ENCODE measurements around the gene RTF2. TPM values are rescaled to one million over a fixed set of nuclear protein-coding genes. Genes with fewer than 3 reads are reported as not detected.

RTF2 gene
- polyA plus RNA-seq, 2 of the 4 experiments (the other 2 are of a cell fraction): 102 to 115 TPM

GRCh38 chr20:56426926-56427325 lies 41.5 kb upstream of the RTF2 start:
- ChIA-PET POLR2A (no interaction called here), CTCF (no interaction called here)
- TF ChIP-seq POLR2A (IDR thresholded peaks at IDR 0.05; ENCODE audit: low read length) (no peak), ATOH8 (CRISPR knock-in tag; IDR thresholded peaks at IDR 0.05; ENCODE audit: low read depth) (no peak), EP300 (IDR thresholded peaks at IDR 0.05) (no peak), JUN (IDR thresholded peaks at IDR 0.05) (no peak), KDM5A (IDR thresholded peaks at IDR 0.05) (no peak), ZNF302 (CRISPR knock-in tag; IDR thresholded peaks at IDR 0.05) (no peak), NPAS2 (CRISPR knock-in tag; IDR thresholded peaks at IDR 0.05; ENCODE audit: borderline replicate concordance) (no peak), NR3C1 (IDR thresholded peaks at IDR 0.05) (no peak), EHF (CRISPR knock-in tag; IDR thresholded peaks at IDR 0.05) (no peak), HEYL (CRISPR knock-in tag; IDR thresholded peaks at IDR 0.05) (no peak), CTCF (IDR thresholded peaks at IDR 0.05) (no peak), CBX2 (IDR thresholded peaks at IDR 0.05; ENCODE audit: borderline replicate concordance, low read depth) (no peak), FOSB (CRISPR knock-in tag; IDR thresholded peaks at IDR 0.05) (no peak), SREBF2 (IDR thresholded peaks at IDR 0.05) (no peak), PBX3 (IDR thresholded peaks at IDR 0.05) (no peak), HOXB13 (CRISPR knock-in tag; IDR thresholded peaks at IDR 0.05; ENCODE audit: low read depth) (no peak), RAD21 (conservative IDR thresholded peaks at IDR 0.05 in 1 of 2, IDR thresholded peaks at IDR 0.05 in 1 of 2) (no peak)
- no peaks in the 10 kb centered on the region for H3K9me3 ChIP-seq
- H3K4me2 ChIP-seq: no peak overlapping the region
- ATAC-seq: no peak
- no peak overlapping the region for H3K27ac ChIP-seq
- peaks cover 13% of the 10 kb centered on the region; the same call in 2 of the 3 replicates for H3K4me1 ChIP-seq
- no peak for FAIRE-seq
- no peak for DNase-seq (ENCODE audit: low read depth in 1 of 2, low spot score in 1 of 2)
- H3K4me3 ChIP-seq: no peak overlapping the region

GRCh38 chr20:56427797-56428196 lies 40.6 kb upstream of the RTF2 start:
- ChIA-PET CTCF (interaction anchor here (1.1 kb wide), 1 partner anchor 84 kb away, joined by 3 read pairs; no protein-coding TSS in a partner anchor), POLR2A (no interaction called here)
- H3K27ac ChIP-seq: no peak overlapping the region
- FAIRE-seq (no peak), ATAC-seq (no peak), DNase-seq (ENCODE audit: low read depth in 1 of 2, low spot score in 1 of 2) (no peak)
- no peak for TF ChIP-seq RARB (CRISPR knock-in tag; IDR thresholded peaks at IDR 0.05)
- TF ChIP-seq BHLHE40 (IDR thresholded peaks at IDR 0.05; ENCODE audit: low read depth, low read length): no peak
- no peak for TF ChIP-seq HOXB5 (CRISPR knock-in tag; IDR thresholded peaks at IDR 0.05)
- no peak for TF ChIP-seq CHD4 (IDR thresholded peaks at IDR 0.05; ENCODE audit: borderline replicate concordance)
- no peak for TF ChIP-seq SMC3 (IDR thresholded peaks at IDR 0.05)
- no peak for TF ChIP-seq ESRRA (IDR thresholded peaks at IDR 0.05; ENCODE audit: borderline replicate concordance, low read length)
- no peak for TF ChIP-seq FOXS1 (CRISPR knock-in tag; IDR thresholded peaks at IDR 0.05)
- TF ChIP-seq ZNF302 (CRISPR knock-in tag; IDR thresholded peaks at IDR 0.05): no peak
- TF ChIP-seq RCOR1 (IDR thresholded peaks at IDR 0.05; ENCODE audit: low read depth, low read length): no peak
- TF ChIP-seq POLR2AphosphoS2 (conservative IDR thresholded peaks at IDR 0.05; ENCODE audit: low read length): no peak
- no peak for TF ChIP-seq FOSL2 (IDR thresholded peaks at IDR 0.05)
- TF ChIP-seq FOSL2 (CRISPR knock-in tag; IDR thresholded peaks at IDR 0.05): no peak
- no peak for TF ChIP-seq ATOH8 (CRISPR knock-in tag; IDR thresholded peaks at IDR 0.05; ENCODE audit: low read depth)
- TF ChIP-seq KDM5A (IDR thresholded peaks at IDR 0.05): no peak
- no peak for TF ChIP-seq PHF8 (IDR thresholded peaks at IDR 0.05; ENCODE audit: borderline replicate concordance, low read depth)
- TF ChIP-seq HES2 (IDR thresholded peaks at IDR 0.05): no peak
- TF ChIP-seq RNF2 (IDR thresholded peaks at IDR 0.05; ENCODE audit: borderline replicate concordance, low read depth): no peak
- 67% methylated on average over 4 of the region's 4 CpGs for WGBS (ENCODE audit: missing lambda C conversion rate)
- H3K4me2 ChIP-seq: no peak overlapping the region
- no peak overlapping the region for H3K4me3 ChIP-seq
- no peaks in the 10 kb centered on the region for H3K9me3 ChIP-seq
- H3K4me1 ChIP-seq: peaks cover 4% of the 10 kb centered on the region; the same call in 2 of the 3 replicates

All from A549 (cell line).